ENCODE data around the gene ATP10B. TPM values are rescaled to one million over a fixed set of nuclear protein-coding genes. Genes with fewer than 3 reads are reported as not detected.
A peak's percentile ranks its signal among the peaks of the same experiment; 100 is the strongest.

ATP10B gene
- polyA plus RNA-seq, 1 donor (not counting 4 experiments of a cell fraction or from before 2014, with no cell fraction given) = 0.25 TPM

GRCh38 chr5:160548949-160549645 is 302.9 kb downstream of the ATP10B start:
- dilution Hi-C loops (cut with MboI; ENCODE audit: extremely low pct_ligation_motif_present, low sequenced_read_pairs) = no loop called here
- peak overlapping the region; percentile 8 for H3K4me2 ChIP-seq (ENCODE audit: control insufficient read depth, extremely low read depth, insufficient read depth, low read depth, low read length)
- no peaks in the 10 kb centered on the region for H4K20me1 ChIP-seq (ENCODE audit: control insufficient read depth, extremely low read depth, insufficient read depth, low read length)
- peaks cover 4% of the 10 kb centered on the region for H3K9me3 ChIP-seq (ENCODE audit: control insufficient read depth, low read depth, low read length)
- no peaks in the 10 kb centered on the region for H3K9me1 ChIP-seq (ENCODE audit: control insufficient read depth, extremely low read depth, insufficient read depth, low read length)
- no peaks in the 10 kb centered on the region for H3K27me3 ChIP-seq (ENCODE audit: control insufficient read depth, extremely low read depth, insufficient read depth, low read length)
- peak overlapping the region; percentile 44 for H3K27ac ChIP-seq (ENCODE audit: control insufficient read depth, insufficient read depth, low read length)
- FAIRE-seq (no peak), DNase-seq (ENCODE audit: low read depth, low spot score) (no peak)
- H3K36me3 ChIP-seq (ENCODE audit: control insufficient read depth in 2 of 2, extremely low read depth in 1 of 2, insufficient read depth in 2 of 2, low read length in 2 of 2) = no peaks in the 10 kb centered on the region
- no peaks in the 10 kb centered on the region for H3K79me2 ChIP-seq (ENCODE audit: control insufficient read depth, insufficient read depth, low read length)
- peaks cover 20% of the 10 kb centered on the region for H3K4me1 ChIP-seq (ENCODE audit: control insufficient read depth, extremely low read depth, insufficient read depth, low read length)
- no peak overlapping the region for H3K9ac ChIP-seq (ENCODE audit: control insufficient read depth, extremely low read depth, insufficient read depth, low read length)
- H2AFZ ChIP-seq (ENCODE audit: control insufficient read depth, low read length) = no peak overlapping the region
- H3K4me3 ChIP-seq (ENCODE audit: control insufficient read depth in 2 of 3, extremely low read depth in 1 of 3, insufficient read depth in 2 of 3, low read depth in 1 of 3, low read length in 3 of 3) = no peak overlapping the region
- TF ChIP-seq EZH2 (IDR thresholded peaks at IDR 0.05; ENCODE audit: low read length) = no peak

GRCh38 chr5:160547872-160548271 is 304.1 kb downstream of the ATP10B start:
- FAIRE-seq (no peak), DNase-seq (ENCODE audit: low read depth, low spot score) (no peak)
- Histone ChIP-seq H3K79me2 (ENCODE audit: control insufficient read depth, insufficient read depth, low read length) (no peaks in the 10 kb centered on the region), H3K9me3 (ENCODE audit: control insufficient read depth, low read depth, low read length) (peaks cover 4% of the 10 kb centered on the region), H3K27ac (ENCODE audit: control insufficient read depth, insufficient read depth, low read length) (peak overlapping the region; percentile 44), H2AFZ (ENCODE audit: control insufficient read depth, low read length) (no peak overlapping the region), H3K27me3 (ENCODE audit: control insufficient read depth, extremely low read depth, insufficient read depth, low read length) (no peaks in the 10 kb centered on the region), H3K9me1 (ENCODE audit: control insufficient read depth, extremely low read depth, insufficient read depth, low read length) (no peaks in the 10 kb centered on the region), H3K36me3 (ENCODE audit: control insufficient read depth in 2 of 2, extremely low read depth in 1 of 2, insufficient read depth in 2 of 2, low read length in 2 of 2) (no peaks in the 10 kb centered on the region), H3K4me2 (ENCODE audit: control insufficient read depth, extremely low read depth, insufficient read depth, low read depth, low read length) (peak overlapping the region; percentile 8), H3K4me1 (ENCODE audit: control insufficient read depth, extremely low read depth, insufficient read depth, low read length) (peaks cover 30% of the 10 kb centered on the region), H3K9ac (ENCODE audit: control insufficient read depth, extremely low read depth, insufficient read depth, low read length) (no peak overlapping the region), H3K4me3 (ENCODE audit: control insufficient read depth in 2 of 3, extremely low read depth in 1 of 3, insufficient read depth in 2 of 3, low read depth in 1 of 3, low read length in 3 of 3) (no peak overlapping the region), H4K20me1 (ENCODE audit: control insufficient read depth, extremely low read depth, insufficient read depth, low read length) (no peaks in the 10 kb centered on the region)
- dilution Hi-C loops (cut with MboI; ENCODE audit: extremely low pct_ligation_motif_present, low sequenced_read_pairs) = no loop called here
- TF ChIP-seq EZH2 (IDR thresholded peaks at IDR 0.05; ENCODE audit: low read length) = no peak
- TF ChIP-seq CTCF (optimal IDR thresholded peaks at IDR 0.05 in 1 of 3, IDR thresholded peaks at IDR 0.05 in 1 of 3, conservative IDR thresholded peaks at IDR 0.05 in 1 of 3; ENCODE audit: extremely low read depth in 1 of 3, insufficient read depth in 2 of 3, low read length in 3 of 3) = no peak

GRCh38 chr5:160547061-160547460 is 304.9 kb downstream of the ATP10B start:
- H3K4me1 ChIP-seq (ENCODE audit: control insufficient read depth, extremely low read depth, insufficient read depth, low read length) = peaks cover 38% of the 10 kb centered on the region
- no peak overlapping the region for H2AFZ ChIP-seq (ENCODE audit: control insufficient read depth, low read length)
- no peak overlapping the region for H3K27ac ChIP-seq (ENCODE audit: control insufficient read depth, insufficient read depth, low read length)
- no peaks in the 10 kb centered on the region for H3K36me3 ChIP-seq (ENCODE audit: control insufficient read depth in 2 of 2, extremely low read depth in 1 of 2, insufficient read depth in 2 of 2, low read length in 2 of 2)
- no peak overlapping the region for H3K4me2 ChIP-seq (ENCODE audit: control insufficient read depth, extremely low read depth, insufficient read depth, low read depth, low read length)
- peaks cover 4% of the 10 kb centered on the region for H3K9me3 ChIP-seq (ENCODE audit: control insufficient read depth, low read depth, low read length)
- DNase-seq (ENCODE audit: low read depth, low spot score) (no peak), FAIRE-seq (no peak)
- dilution Hi-C loops (cut with MboI; ENCODE audit: extremely low pct_ligation_motif_present, low sequenced_read_pairs) = no loop called here
- H3K4me3 ChIP-seq (ENCODE audit: control insufficient read depth in 2 of 3, extremely low read depth in 1 of 3, insufficient read depth in 2 of 3, low read depth in 1 of 3, low read length in 3 of 3) = no peak overlapping the region
- no peaks in the 10 kb centered on the region for H3K27me3 ChIP-seq (ENCODE audit: control insufficient read depth, extremely low read depth, insufficient read depth, low read length)
- H3K79me2 ChIP-seq (ENCODE audit: control insufficient read depth, insufficient read depth, low read length) = no peaks in the 10 kb centered on the region
- no peaks in the 10 kb centered on the region for H3K9me1 ChIP-seq (ENCODE audit: control insufficient read depth, extremely low read depth, insufficient read depth, low read length)
- no peaks in the 10 kb centered on the region for H4K20me1 ChIP-seq (ENCODE audit: control insufficient read depth, extremely low read depth, insufficient read depth, low read length)
- H3K9ac ChIP-seq (ENCODE audit: control insufficient read depth, extremely low read depth, insufficient read depth, low read length) = no peak overlapping the region
- TF ChIP-seq CTCF (optimal IDR thresholded peaks at IDR 0.05 in 1 of 3, IDR thresholded peaks at IDR 0.05 in 1 of 3, conservative IDR thresholded peaks at IDR 0.05 in 1 of 3; ENCODE audit: extremely low read depth in 1 of 3, insufficient read depth in 2 of 3, low read length in 3 of 3) = no peak
- TF ChIP-seq EZH2 (IDR thresholded peaks at IDR 0.05; ENCODE audit: low read length) = no peak

Data from keratinocyte (primary cell).